Activated CD4-positive, alpha-beta T cell treated with anti-CD3 and anti-CD28 coated beads for 48 hours (primary cell): Measurements from ENCODE around the gene FSTL4.

Experiments
- DNase-seq: peaks from one replicate; pipeline ENCODE4 v3.0.0-alpha.2; 2020

Gene FSTL4

DNA sequence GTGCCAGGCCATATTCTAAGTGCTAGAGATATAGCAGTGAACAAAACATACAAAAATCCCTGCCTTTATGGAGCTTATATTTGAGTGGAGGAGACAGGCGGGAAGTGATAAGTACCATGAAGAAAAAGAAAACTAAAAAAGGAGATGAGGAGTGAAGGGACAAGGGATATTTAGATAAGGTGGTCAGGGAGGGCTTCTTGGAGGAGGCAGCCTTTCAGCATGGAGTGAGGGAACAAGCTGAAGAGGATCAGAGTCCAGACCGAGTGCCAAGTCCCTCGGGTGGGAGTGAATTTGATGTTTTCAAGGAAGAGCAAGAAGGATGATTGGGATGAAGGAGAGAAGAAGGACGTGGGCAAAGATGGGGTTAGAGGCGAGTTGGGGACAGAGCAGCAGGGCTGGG lies 190.5 kb downstream of the FSTL4 start:
- DNase-seq: no peak

DNA sequence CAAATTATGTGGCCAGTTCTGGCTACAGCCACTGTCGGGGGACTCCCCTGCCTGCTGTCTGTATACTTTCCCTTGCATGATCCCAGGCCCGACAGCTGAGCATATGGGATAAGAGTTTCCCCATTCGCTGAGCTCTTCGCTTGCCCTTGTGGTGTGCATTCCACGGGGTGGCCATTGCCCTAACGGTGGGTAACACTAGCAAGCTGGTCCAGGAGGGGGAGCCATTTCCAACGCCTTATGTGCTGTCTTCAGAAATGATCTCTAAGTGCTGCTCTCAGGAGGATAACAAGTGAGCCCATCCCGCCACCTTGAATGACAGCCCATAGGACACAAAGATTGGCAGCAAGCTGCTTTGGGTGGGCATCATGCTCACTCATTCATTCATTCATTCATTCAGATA lies 190.9 kb downstream of the FSTL4 start:
- peak; percentile 53 for DNase-seq

DNA sequence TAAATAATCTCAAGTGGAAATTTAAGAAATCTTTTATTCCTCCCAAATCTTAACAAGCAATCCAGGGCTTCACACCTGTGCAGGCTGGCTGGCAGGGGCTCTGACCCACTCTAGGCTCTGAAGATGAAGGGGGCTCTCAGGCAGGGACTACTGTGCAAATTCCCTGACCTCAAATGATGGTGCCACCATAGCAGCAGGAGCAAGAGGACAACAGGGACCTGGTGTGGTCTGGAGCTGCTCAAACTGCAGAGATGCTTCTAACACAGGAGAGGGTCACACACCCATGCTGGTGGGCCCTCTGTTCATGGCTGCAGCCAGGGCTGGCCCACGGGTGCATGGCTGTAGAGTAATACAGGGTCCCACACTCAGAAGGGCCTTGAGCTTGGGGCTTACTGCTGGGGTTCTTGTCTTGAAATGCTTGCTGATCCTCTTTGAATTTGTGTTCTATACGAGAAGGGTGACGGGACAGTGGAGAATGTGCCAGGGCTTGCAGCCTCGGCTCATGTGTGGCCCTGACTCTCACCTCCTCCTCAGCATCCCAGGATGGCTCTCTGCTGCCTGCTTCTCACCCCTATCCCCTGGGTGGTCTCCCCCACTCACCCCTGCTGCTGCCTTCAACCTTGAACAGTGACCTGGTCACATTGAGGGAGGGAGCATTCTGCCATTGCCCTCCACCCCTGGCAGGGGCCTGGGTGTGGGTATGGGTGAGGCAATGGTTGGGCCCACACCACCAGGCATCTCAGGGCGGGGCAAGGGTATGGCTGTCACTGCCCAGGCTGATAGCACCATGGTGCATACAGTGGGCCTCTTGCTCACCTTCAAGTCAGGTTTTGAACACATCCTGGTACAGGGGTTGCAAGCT lies 191.7 kb downstream of the FSTL4 start:
- DNase-seq: no peak

DNA sequence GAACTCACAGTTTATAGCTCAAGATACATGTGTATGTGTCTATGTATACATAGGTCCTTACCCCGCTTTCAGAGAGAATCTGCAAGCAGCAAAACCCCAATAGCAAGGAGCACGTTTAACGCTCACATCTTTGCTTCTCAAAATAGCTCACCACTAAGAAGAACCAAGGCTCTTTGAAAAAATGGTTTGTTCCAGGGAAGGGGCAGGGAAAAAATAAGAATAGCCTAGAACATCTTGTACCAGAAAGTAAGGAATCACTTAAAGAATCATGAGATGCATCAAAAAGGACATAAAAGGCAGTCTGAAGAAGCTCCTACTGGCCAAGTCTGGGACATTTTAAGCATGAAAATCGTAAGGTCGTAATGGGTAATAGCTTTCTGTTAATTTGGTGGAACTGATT lies 196.4 kb downstream of the FSTL4 start:
- DNase-seq: no peak

DNA sequence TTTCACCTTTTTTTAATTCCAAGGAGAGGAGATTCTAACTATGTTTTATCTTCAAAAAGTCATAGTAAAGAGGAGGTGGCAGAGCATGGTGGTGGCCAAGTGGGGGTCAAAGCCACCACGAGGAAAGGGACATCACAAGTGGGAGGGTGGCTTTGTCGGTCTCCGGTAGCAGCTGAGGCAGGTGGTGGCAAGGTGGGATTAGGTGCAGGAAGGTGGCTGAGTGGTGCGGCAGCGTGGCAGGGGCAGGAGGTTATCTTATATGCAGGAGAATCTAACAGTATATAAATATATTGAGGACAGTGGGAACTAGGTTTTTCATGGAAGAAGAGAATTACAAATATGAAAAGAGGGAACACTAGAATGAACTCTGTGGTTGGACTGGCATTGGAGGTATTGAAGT lies 196.8 kb downstream of the FSTL4 start:
- no peak for DNase-seq

DNA sequence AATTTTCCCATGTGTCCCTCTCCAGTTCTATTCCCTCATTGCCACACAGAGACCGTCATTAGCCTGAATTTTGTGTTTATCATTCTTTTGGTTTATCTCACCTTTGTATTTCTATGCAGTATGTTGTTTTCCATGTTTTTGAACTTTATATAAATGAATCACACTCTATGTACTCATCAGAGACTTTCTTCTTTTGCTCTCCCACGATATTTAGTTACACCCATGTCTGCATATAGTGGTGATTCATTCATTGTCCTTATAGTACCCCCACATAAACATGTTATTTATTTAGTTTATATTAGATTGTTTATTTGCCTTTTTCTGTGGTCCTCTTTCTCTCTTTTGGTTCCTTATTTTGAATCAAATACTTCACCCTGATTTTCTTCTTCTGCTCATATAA lies 199.7 kb downstream of the FSTL4 start:
- no peak for DNase-seq

DNA sequence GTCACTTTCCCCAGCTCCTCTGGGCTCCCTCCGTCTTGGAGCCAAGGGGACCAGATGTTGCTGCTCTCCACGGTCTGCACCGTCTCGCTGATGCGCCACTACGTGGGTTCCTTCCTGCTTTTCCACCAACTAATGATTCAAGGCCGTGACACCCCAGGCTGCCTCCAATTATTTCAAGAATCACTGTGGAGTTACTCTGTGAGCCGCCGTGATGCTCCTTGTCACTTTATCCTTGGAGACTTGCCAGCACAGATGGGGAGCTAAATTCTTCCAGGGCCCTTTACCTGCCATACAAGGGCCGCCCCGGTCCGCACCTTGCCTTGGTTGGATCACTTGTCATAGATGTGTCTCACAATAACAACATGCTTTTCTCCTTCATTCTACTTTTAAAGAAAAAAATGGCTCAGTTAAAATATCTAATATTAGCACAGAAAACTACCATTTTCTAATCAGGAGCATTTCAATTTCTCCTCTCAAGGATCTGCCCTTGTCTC lies 202.0 kb downstream of the FSTL4 start:
- no peak for DNase-seq

DNA sequence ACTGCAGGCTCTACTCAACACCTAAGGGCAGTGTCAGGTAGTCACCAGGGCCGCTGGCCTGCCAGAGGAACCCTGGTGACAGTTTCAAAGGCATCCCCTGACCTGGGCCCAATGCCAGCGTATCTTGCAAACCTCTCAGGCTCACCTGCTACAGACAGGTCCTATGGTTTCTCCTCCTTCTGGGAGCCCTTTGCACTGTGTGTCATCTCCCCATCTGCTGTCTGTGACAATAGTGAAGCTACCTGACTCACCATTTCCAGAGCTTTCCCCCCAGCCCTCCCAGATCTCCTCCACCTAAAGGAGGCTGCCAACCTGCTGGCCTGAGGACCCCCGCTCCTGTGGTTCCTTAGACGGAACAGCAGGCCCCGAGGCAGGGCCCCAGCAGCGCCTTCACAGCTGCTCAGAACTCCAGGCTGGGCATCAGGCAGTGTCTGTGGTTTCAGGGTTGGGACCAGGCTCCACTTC lies 203.1 kb downstream of the FSTL4 start:
- DNase-seq: no peak

DNA sequence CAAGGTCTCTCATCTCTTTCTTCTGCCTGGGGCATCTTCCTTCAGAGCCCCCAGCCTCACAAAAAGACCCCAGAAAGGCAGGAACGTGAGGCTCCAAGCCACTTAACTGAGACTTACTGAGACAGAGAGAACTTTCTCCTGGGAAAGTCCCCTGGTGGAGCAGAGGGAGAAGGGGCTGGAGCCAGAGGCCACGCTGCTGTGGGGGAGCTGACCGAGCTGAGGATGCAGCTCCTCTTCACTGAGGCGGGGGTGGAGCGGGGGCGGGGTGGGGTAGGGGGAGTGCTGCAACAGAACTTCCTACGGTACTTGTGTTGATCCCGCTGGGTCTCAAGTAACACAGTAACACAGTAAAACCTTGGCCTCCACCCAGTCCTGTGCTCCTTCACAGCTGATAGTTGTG lies 204.0 kb downstream of the FSTL4 start:
- DNase-seq: no peak

DNA sequence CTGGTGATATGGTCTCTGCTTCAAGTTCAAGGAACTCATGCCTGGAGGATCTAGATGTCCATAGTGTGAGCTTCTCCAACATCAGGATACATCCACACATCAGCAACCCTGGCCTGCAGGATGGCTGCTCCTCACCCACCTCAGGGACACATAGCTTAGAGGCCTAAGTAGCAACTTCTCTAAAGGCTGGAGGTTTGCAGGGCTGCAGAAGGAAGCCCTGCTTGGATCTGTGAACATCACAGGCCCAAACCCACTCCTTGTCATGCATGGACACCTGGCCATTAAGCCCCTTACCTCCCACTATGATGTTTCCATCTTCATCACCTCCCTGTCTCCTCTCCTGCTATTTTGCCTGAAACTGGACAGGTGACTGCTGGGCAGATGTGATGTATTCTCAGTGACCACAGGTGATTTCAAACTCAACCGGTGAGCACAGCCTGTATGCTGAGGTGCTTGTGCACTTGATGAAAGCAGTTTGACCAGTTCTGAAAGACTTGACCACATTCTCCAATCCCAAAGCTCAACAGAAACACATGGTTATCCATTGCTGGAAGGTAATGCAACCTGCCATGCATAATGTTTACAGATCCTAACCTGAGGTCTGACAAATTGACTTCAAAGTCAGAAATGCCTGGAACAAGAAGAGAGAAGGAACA lies 205.2 kb downstream of the FSTL4 start:
- no peak for DNase-seq

DNA sequence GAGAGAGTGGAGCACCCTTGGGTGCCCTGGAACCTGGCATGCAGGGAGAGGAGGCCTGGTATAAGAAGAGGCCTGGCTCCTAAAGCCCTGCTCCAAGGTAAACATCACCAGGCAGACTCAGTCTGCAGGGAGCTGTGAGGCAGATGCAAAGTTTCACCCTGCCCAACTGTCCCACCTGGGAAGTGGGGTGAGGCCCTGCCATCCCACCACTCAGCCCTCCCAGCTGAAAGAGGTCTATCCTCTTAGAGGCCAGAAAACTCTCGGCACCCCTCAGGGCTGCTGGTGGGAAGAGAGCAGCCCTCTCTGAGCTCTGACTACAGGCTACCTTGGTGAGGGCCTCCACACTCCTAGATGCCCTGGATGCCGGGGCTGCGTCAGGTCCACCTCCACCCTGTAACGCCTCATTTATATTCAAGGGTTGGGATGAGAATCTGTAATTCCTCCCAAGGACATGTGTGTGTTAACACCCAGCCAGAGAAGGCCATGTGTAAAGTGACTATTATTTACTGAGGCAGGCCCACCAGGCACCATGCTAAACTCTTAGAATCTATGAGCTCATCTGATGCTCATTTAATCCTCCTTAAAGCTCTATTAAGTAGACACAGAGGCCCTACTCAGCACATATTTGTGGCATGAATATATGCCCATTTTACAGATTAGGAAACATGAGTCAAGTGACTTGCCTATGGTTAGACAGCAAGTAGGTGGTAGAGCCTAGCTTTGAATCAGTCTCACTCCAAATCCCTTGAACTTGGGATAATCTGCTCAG lies 205.9 kb downstream of the FSTL4 start:
- no peak for DNase-seq

DNA sequence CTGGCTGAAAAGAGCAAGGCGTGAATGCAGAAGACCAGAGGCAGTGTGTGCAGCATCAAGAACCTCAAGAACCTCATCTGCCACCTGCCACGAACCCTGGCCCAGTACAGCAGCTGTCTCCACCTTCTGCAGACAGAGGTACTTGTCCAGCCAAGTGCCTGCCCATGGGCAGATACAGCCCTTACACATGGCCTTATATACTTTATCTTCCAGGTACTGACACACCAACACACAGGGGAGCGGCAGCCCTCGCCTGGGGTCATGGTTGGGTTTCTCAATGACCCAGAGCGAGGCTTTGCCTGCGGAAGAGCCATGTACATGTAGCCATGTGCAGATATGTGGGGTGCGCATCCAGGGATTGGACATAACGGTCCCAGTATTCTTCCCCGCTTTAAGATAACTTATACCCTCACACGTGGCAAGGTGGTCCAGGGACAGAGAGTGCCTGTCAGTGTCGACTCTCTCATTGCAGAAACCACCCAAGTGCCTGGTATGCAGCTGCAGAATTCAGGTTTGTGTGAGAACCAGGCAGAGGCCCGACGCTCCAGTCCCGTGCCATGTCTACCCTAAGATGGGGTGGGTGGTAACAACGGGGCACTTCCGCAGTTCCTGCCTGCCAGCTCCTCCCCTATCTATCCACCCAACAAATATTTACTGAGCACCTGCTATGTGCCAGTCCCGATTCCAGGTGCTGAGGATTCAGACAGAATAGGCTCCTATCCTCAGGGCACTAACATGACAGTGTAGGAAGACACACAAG lies 206.9 kb downstream of the FSTL4 start:
- DNase-seq: no peak

DNA sequence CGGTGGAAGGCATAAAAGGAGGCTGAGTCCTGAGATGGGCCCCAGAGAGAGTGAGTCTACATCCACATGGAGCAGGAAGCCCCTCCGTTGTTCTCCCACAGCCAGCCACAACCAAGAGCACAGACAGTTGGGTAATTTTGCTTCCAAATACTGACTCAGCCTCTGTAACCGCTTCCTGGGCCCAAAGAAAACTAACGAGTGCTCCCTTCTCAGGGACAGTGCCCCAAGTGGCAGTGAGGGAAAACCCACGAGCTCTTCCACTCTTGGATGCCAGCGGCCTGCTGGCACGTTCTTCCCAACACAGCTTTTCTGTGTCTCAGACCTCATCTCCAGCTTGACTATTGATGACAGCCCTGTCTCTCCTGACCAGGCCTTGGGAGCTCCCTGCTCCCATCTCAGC lies 207.6 kb downstream of the FSTL4 start:
- DNase-seq: no peak

DNA sequence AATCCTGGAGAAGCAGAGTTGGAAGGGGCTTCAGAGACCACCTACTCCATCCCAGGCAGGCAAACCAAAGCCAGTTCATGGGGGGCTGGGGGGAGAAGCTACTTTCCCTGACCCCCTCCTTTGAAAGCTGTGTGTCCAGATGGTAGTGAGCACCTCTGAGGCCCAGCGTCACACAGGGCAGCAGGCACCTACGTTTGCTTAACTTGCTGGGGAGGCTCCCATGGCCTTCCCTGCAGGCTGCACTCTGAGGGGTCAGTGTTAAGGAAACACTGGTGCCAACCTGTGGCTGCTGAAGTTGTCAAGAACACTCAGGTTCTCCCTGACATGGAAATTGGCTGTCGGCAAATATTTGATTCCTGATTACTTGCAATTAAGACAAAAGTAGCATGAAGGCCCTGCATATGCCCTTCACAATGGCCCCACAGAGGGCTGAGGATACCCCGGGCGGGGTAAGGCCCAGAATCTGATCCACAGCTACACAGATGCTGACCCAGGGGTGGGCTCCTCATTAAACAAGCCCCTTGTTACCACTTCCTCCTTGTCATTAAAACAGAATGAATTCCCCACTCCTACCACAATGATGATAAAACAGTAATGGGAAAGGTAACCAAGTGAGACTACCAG lies 208.5 kb downstream of the FSTL4 start:
- no peak for DNase-seq

DNA sequence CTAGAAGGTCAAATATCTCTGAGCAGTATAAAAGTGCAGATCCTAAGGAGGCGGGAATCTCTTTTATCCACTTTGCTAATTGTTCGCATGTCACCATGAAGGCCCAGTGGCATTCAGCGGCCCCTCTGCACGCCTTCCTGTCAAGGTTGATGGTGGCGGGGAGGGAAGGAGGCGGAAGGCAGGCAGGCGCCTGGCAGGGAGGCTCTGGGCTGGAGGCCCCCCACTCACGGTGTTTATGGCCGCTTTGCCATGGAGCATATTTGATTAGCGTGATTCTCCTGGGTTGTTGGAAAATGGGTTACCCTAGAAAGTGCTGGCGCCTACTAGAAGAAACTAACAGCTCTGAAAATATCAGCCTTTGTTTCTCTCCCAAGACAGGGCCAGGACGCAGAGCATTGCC lies 209.6 kb downstream of the FSTL4 start:
- DNase-seq: no peak

DNA sequence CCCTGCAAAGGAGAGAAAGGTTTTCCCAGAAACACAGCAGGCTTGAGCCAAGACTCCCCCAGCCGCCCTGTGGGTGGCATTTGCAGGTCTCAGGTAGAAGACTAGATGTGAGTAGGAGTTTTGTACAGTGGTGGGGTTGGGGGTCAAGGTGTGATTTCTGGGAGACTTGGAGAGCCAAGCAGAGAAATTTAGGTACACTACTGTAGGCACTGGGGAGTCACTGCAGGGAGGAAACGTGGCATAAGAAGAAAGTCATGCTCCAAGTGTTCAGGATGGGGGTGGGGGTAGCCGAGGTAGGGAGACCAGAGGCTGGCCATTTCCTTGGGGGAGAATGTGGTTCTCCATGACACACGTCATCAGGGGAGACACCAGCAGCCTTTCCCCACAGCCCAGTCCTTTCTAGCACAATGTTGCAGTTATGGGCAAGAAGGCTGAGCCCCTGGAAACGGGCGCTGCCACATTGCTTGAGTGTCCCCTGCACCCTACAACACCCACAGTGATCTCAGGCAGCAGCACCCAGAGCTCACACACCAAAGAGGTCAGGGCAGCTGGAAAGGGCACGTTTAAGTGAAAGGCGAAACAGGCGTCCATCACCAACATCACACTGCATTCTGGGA lies 210.5 kb downstream of the FSTL4 start:
- DNase-seq: no peak

DNA sequence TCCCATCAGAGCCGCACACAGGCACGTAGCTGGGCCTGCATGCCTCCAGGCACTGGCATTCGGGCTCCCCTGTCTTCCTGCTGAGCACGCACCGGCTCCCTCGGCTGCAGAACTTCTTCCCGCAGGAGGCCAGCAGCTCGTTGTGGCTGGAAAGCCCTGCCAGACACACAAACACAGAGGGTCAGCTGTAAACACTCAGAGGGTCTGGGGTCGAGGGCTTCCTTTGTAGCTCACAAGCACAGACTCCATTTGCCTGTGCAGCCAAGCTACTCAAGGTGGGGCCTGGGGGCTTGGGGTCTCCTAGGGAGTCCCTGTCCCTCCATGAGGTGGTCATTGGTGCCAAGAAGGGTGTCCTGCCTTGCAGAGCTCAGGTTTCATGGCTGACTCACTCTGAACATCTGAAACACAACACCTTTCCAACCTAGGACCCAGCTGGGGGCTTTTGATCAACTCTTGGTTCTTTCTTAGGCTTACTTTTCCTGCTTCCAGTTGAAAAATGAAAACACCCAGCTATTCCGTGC lies 211.4 kb downstream of the FSTL4 start:
- DNase-seq: no peak

DNA sequence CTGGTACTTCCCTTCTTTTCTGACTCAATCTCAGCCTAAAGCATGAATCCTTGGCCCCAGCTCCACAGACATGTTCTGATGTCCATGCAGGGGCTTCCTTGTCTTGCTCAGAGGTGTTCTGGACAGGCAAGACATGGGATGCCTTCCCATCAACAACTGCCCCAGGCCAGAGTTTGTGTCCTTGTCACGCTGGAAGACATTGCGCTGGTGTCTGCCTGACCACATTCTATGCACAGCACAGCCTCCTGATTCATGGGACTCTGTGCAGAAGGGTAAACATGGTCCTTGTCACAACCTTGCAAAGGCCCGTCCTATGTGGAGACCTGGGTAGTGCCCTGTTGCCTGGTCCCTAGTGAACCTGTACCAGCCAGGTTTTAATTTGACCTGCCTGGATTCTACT lies 212.2 kb downstream of the FSTL4 start:
- no peak for DNase-seq

DNA sequence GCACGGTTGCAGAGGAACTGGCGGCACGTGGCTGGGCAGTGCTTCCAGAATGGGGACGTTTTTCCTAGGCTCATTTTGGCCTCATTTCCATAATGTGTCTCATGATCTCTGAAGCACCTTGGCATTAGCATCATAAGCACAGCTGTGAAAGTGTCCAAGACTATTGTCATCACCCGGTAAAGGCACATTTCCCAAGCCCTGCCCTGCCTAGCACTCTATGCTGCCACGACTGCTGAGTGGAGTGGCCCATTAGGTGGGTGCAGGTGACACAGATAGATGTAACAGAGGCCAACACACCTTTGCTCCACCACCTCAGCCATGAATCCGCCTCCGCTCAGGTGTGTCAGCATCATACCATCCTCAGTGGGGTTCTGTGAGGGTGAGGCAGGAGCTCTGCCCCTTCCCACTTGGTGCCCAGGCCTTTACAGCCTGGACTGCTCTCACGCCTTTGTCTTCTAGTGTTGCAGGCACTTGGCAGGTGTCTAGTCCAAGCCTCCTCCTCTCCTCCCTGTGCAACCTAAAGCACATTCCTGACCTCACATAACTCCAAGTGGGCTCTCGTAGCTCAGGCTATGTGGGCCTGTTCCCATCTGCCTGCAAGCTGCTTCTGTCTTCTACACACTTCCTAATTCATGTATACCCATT lies 213.0 kb downstream of the FSTL4 start:
- no peak for DNase-seq

DNA sequence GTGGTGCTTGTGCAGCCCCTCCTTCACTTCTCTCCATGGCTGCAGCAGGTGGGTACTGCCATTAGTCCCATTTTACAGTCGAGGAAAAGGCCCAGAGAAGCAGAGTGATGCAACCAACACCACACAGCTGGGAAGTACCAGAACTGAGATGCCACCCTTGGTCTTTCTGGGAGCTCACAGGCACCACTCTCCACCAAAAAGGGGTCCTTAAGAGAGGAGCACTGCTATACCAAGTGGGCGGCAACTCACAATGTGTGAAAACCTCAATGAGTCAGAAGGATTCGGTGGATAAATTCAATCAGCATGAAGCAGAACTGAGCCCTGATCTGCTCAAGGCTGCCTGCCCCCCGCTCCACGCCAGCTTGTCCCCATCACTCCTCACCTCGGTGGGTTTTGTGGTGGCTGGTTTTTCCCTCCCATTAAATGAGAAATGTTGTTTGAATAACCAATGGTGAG lies 213.7 kb downstream of the FSTL4 start:
- peak; percentile 75 for DNase-seq
